Erythroblast (primary cell): ENCODE data around the gene EFNA4.
A peak's percentile ranks its signal among the peaks of the same experiment; 100 is the strongest.

Experiments used
- DNase-seq, 2 experiments: peaks; one replicate each; lab custom pipeline; 2025; lab: John Stamatoyannopoulos, UW
- GATA1 ChIP-seq: IDR thresholded peaks from 2 replicates; pipeline ENCODE4 v1.6.1; 2011; ENCODE audit warnings: low read depth, mild to moderate bottlenecking, control low read depth, low read length, moderate library complexity
- POLR2A ChIP-seq: IDR thresholded peaks from 2 replicates; pipeline ENCODE4 v1.6.1; 2011; ENCODE audit warnings: mild to moderate bottlenecking, low read length

EFNA4 gene

GRCh38 chr1:155077758-155078445 lies 14.4 kb downstream of the EFNA4 start:
- no peak for DNase-seq
- TF ChIP-seq GATA1 (no peak), POLR2A (no peak)

DNA sequence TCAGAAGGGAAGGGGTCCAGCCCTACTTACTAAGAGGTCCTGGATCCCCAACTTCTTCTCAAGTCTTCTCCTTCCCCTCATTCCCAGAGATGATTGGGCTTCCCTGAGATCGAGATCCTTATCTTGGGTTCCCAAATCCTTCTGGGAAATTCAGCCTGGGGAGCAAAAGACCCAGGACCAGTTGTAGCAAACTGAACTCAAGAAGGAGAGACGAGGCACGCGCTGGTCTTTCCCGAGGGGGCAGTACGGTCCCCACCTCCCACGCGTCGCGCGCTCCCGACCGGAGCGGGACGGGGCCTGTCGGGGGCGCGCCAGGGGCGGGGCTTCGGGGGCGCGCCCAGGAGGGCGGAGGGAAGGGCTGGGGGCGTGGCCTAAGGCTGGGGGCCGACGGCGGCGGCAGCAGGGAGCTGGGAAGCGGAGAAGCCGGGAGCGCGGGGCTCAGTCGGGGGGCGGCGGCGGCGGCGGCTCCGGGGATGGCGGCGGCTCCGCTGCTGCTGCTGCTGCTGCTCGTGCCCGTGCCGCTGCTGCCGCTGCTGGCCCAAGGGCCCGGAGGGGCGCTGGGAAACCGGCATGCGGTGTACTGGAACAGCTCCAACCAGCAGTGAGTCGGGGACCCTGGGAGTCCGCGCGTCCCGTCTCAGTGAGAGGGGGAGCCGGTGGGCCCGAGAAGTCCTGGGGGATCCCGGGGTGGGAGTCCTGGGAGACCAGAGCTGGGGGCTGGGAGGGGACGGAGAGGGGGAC lies 15.1 kb downstream of the EFNA4 start, which contains the start of gene EFNA3:
EFNA3 (plus strand) TSS at position 369 of the 741 bp plus-strand sequence; CDS start at position 474, 105 bp downstream.
- peak; percentile 75 to 85 for DNase-seq

DNA sequence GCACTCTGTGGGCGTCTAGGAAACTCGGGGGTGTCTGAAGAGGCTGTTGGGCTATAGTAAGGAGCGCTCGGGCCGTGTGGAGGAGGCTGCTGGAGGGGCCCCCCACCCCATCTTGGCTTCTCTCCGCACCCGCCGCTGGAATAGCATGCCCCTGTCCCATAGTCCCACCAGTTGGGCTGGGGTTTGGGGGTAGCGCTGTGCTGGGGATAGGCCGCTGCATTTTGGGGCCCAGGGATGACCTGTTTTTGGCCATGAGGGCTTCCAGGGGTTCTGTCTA lies 15.6 kb downstream of the EFNA4 start:
- TF ChIP-seq POLR2A, result no peak
- no peak for DNase-seq

More for the DNA sequence above, 15.1 kb downstream of the EFNA4 start, which contains the start of gene EFNA3:
- TF ChIP-seq GATA1, result no peak

DNA sequence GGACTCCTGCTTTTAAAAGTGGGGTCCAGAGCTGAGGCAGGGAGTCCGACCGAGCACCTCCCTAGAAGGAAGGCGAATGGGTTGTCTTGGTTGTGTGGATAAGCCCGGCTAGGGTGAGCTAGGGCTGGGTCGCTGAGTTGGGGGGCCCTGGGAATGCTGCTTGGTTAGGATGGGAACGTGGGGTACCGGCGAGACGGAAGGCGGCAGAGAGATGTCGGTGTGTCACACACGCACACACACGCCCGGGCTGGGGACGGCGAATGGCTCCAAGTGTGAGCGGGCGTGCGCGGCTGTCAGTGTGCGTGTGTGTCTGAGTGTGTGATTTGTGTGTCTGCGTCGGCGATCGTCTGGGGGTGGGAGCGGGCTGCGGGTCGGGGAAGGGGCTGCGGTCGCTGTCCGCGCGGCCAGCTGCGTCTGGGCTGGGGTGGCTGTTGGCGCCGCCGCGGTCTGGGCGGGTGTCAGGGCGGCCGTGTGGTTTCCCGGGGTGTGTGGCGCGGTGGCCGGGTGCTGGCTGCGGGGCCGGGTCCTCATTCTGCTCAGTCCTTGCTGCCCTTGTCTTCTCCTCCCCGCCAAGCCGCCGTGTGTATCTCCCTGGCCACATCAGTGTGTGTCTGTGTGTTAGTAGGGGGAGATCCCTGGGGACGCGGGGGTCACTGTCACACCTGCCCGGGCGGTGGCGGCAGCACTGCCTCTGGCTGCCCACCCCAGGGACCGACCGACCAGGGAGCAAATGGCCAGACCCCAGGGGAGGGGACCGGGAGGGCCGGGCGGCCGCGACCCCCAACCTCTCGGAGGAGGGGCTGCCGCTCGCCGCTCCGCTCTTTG lies 16.2 kb downstream of the EFNA4 start:
- TF ChIP-seq POLR2A (no peak), GATA1 (no peak)
- DNase-seq, result peak in 1 of 2 experiments; percentile 36

DNA sequence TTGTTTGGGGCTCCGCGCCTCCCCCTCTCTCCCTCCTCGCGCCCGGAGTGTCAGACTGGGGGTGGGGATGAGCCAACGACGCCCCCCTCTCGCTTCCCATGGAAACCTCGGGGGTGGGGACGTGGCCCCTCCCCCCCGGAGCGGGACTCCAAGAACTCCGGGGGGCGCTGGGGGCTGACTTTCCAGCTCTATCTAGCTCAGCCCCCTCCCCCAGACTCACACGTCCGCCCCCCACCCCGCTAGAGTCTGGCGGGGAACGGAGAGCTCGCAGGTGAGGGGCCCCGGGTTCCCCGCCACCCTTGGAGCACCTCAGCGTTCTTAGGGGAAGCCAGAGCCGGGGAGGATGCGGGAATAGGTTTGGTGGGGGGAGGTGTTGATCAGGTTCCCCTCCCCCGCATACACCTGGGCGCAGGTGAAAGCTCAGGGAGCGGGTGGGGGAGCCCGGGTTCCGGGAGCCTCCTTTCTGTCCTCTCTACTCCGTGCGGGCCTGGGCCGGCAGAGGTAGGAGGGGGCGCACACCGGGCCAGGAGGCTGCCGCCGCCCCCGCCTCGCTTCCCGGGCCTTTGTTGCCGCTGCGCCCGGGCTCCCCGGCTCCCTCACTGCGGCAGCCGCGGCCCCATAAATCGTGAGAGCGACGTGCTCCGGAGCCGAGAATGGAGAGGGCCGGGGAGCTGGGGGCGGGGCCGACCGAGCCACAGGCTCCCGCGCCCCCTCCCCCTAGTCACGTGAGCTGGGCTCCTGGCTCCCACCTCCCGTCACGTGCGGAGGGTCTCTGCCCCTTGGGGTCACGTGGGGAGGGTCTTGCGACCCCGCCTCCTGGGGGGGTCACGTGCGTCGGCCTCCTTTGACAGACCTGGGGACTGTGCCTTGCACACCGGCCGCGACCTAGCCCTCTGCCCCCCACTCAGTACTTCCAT lies 17.0 kb downstream of the EFNA4 start:
- no peak for DNase-seq
- TF ChIP-seq GATA1 (no peak), POLR2A (no peak)

DNA sequence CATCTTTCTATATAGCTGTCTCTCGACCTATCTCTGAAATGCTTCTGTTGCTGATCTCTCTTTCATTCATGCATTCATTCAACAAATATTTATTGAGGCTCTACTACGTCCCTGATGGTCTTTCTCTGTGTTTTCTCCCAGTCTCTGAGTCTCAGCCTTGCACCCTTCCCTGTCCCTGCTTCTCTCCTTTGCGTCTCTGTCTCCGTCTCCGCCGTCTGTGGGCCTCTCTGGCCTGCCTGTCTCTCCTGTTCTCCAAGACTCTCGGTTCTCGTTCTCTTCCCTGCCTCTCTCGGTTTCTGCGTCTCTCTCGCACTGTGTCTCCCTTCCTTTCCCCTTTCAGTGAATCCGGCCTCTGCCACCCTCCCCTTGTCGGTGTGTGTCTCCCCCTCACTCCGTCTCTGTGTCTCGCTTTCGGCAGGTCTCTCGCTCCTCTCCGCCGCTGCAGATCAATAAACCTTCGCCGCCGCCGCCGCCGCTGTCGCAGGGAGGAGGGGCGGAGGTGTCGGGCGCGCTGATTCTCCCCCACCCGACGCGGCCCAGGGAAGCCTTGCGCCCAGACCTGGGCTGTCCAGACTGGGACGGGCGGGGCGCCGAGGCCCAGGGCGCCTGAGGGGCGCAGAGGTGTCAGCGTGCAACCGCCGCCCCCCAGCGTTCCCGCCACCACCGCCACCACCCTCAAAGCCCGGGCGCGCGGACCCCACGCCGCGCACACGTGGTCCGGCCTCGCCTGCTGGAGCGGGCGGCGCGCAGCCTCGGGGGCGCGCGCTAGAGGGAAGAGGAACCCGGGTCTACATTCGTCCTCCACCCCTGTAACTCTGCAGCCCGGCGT lies 18.1 kb downstream of the EFNA4 start:
- no peak for DNase-seq
- TF ChIP-seq GATA1 (no peak), POLR2A (no peak)

GRCh38 chr1:155082301-155083051 lies 18.9 kb downstream of the EFNA4 start:
- DNase-seq, result no peak
- TF ChIP-seq POLR2A (no peak), GATA1 (no peak)

GRCh38 chr1:155083052-155083541 lies 19.6 kb downstream of the EFNA4 start:
- DNase-seq, result no peak
- no peak for TF ChIP-seq POLR2A
- no peak for TF ChIP-seq GATA1

DNA sequence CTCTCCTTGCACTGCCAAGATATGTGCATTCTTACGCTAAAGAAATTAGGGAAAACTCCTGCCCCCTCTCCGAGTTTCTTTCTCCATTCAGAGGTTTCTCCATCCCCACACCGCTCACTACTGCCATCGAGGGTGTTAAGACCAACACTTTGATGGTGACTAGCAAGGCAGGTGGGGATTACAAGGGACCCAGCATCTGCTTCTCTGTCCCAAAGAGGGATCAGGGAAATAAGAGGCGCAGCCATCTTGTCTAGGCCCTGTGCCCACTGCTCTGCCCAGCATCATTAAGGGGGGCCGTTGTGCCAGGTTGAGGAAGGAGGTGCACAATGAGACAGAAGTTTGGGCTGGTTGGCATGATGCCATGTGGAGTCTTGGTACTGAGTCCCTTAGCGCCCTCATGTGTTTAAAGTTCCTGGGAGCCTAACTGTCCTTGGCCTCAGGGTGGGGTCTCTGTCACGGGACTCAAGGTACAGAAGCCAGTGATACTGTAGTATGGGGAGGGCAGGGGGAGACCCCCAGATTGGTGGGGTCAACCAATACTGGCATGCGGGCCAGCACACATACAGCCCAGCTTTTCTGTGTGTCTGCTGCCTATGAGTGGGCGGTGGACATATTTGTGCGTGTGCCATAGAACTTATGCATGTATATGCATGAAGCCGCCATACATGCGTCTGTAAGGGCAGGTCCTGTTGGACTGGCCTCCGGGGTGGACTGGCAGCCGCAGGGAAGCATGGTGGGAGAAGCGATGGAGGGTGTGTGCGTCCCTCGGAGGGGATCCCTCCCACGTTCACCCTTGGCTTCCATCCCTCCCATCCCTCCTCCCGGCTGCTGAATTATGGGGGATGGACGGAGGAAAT lies 20.6 kb downstream of the EFNA4 start:
- peak; percentile 62 to 68 for DNase-seq
- TF ChIP-seq GATA1 (no peak), POLR2A (no peak)

DNA sequence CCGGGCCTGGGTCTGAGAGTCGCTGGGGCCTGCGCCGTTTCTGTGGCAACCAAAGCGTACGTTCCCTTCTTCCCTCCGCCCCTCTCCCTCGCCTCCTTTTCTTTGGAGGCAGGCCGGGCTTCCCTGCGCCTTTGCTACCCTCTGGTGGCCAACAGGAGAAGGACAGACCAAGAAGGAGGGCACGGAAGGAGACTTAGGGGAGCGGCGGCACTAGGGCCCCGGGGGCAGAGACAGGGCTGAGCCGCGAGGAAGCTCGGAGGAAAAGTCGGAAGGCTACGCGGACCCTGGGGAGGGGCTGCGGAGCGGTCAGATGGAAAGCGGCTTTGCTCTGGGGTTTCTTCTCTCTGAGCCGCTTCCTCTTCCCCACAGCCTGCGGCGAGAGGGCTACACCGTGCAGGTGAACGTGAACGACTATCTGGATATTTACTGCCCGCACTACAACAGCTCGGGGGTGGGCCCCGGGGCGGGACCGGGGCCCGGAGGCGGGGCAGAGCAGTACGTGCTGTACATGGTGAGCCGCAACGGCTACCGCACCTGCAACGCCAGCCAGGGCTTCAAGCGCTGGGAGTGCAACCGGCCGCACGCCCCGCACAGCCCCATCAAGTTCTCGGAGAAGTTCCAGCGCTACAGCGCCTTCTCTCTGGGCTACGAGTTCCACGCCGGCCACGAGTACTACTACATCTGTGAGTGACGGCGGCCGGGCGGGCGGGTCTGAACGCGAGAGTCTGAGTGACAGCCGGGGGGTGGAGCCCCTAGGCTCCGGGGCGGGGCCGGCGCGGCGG lies 21.4 kb downstream of the EFNA4 start:
- no peak for TF ChIP-seq GATA1
- TF ChIP-seq POLR2A, result peak; percentile 29
- DNase-seq, result peak; percentile 90 to 93
